Hematopoietic multipotent progenitor cell treated with erythropoietin and hydrocortisone succinate and interleukin-3 and kit ligand, for 8 days (in vitro differentiated cells): ENCODE measurements around the gene RERE.
A peak's percentile ranks its signal among the peaks of the same experiment; 100 is the strongest.
"Not testable (repeated sequence)": the region's sequence is repeated elsewhere in the genome, so short reads cannot be mapped to it uniquely, and the experiment has no call there.

Experiments
- DNase-seq: peaks from one replicate; pipeline ENCODE4 v3.0.0-alpha.2; 2015

The RERE gene

DNA sequence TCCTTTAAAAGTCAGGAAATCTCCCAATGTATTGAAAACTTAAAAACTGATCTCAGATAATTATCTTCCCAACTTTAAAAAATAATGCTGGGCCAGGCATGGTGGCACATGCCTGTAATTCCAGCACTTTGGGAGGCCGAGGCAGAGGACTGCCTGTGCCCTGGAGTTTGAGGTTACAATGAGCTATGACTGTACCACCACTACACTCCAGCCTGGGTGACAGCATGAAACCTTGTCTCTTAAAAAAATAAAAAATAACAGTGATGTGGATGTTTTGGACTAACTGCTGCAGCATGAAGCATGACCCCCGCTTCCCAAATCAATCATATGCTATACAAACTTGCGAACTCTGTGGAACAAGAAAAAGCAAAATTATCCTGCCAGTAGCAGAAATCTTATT lies 186.3 kb downstream of the RERE start:
- no peak for DNase-seq

DNA sequence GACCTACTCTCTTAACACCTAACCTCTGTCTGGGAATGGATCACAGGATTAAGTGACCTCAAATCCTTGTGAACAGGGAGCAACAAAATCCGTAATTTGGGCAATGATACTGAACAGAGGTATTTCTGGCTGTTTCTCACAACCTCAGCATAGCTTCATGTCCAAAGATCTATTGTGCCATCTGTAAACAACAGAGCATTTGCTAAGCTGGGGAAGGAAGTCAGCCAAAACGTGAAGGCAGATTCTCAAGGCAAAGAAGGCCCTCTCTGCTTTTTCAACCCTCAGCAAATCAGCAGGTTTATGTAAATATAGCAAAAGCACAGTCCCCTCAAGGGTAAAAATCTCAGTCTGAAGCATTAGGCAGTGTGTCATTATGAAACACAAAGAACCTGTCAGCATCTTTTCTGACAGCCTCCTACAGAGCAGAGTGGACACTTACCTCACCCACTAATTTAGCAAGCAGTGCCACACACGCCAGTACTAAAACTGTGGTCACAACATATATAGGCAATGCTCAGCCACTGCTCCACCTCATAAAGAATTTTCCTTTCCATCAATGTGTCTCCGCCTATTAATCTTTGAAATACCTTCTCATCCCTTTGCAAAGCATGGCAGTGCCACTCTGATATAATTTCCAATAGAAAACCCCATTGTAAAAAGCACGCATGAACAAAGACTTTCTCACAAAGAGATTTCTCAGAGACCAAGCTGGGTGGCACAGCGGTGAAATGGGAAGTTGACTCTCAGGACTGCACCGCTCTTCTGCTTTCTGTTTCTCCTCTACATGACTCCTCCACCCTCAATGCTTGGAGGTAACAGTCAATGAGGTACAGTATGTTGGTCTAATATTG lies 188.0 kb downstream of the RERE start:
- no peak for DNase-seq

DNA sequence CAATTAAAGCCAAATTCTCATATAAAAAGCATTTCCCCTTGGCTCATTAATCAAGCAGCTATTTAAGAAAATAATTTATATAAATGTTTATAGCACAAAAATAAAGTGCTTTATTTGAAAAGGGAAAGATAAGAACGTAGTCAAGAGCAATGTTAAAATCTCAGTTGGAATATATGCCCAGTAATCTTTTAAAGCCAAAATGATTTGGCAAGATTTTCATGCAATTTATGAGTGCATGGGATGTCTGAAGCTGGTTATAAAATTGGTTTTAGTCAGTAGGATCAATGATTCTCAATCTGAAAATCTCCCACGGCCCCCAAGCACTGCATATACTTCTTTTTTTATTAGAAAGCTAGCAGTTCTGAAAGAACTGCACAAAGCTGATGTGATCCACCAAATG lies 188.8 kb downstream of the RERE start:
- no peak for DNase-seq

DNA sequence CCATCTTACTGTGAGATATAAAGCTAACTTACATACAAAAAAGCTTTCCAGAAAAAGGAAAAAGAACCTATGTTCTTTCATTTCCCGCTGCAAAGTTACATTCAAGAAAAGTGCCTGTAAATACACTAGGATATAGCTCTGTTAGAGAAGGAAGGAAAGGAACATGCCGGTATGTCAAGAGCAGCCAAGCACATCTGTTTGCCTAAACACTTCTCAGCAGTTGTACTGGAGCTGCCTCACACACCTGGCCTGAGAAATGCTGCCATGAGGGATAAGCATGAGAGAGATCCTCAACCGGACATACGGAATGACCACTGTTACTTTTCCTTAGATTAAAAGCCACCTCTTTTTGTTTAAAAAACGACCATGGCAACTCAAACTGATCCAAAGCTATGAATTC lies 189.7 kb downstream of the RERE start:
- DNase-seq: no peak

DNA sequence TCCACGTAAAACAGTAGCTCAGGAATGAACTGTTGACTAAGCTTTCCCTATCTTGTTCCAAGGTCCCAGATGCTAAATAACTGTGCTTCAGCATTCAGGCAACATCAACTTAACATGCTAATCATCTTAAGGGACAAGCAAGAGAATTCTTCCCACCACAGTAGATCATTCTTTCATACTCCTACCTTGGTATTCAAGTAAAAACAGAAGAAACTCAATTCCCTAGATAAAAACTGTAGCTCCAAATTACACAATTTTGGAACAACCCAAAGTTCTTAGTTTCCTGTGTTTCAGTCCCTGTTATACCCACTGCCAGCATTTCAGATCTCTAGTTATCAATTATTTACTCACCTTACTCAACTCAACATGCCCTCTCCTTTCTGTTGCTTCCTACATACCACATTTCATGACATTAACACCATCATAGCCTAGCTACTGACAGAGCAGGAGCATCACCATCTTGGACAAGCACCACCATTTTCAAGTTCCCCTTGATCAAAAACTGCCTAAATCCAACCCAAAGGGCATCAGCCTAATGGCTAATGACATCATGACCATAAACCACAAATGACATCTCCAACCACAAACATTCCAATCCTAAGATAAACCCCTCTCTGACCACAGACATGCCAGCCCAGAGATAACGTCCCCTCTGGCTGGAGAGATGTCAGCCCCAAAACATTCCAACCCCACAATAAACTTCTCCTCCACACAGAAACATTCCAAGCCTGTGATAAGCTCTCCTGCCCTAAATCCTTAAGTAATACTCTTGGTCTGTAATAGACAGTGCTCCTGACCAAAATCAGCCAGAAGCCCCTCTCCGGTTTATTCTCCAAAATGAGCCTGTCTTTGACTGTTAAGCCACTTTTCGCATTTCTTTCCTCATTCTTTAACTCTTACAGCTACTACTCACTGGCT lies 191.2 kb downstream of the RERE start:
- peak; percentile 81 for DNase-seq

DNA sequence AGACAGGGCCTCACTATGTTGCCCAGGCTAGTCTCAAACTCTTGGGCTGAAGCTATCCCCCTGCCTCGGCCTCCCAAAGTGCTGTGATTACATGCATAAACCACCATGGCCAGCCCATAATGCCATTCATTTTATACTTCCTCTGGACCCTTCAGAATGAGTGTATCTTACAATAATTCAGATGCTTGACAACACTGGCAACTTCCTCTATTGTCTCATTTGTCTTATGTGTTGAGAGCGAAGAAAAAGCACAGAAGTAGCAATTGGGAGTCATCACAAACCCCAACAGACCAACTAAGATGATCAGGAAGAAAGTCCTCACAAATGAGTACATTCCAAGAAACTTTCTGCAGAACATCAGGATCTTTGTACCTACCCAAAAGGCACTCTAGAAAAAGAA lies 191.9 kb downstream of the RERE start:
- DNase-seq: no peak

DNA sequence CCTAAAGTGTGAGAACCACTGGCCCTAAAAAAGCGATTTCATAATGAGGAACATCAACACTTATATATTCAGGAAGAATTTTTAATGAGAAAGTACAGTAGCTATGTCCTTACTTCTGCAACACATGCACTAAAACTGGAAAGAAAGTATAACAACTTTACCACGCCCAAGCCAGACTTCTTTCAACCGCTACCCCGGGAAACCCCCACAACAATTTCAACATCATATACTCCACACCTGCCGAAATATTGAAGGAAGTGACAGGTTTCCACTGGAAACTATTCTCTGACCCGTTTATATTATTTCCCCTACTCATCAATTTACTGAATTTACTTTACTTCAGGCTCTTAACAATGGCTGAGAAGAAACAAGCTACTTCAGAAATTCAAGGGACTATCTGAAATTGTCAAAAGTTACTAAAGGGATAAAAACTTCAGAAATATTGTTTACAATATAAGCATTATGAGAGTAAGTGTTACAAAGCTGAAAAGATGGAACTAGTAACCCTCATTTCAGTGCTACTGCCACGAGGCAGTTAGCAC lies 193.7 kb downstream of the RERE start:
- not testable (repeated sequence) for DNase-seq

DNA sequence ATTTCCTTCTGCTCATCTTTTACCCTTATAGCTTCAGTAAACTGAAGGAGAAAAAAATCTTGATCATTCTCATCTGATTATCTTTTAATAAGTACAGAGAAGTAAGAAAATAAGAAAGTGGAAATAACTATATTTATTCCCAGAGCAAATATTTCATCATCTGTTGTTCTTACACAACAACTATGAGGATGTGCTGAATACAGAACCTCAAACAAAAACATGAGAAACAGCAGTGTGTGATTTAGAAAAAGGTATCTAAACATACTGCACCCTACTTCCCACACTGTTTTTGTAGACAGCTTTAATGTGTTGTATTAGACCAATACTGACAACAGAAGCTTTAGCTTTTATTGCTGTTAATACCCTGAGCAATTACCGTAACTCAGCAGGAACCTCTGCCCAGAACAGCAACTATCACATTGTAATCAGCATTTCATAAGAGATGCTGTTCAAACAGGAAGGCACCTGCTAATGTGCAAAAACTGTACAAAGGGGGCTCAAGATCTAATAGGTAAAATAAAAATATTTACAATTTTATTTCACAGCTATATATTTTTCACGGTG lies 195.6 kb downstream of the RERE start:
- DNase-seq: not testable (repeated sequence)

DNA sequence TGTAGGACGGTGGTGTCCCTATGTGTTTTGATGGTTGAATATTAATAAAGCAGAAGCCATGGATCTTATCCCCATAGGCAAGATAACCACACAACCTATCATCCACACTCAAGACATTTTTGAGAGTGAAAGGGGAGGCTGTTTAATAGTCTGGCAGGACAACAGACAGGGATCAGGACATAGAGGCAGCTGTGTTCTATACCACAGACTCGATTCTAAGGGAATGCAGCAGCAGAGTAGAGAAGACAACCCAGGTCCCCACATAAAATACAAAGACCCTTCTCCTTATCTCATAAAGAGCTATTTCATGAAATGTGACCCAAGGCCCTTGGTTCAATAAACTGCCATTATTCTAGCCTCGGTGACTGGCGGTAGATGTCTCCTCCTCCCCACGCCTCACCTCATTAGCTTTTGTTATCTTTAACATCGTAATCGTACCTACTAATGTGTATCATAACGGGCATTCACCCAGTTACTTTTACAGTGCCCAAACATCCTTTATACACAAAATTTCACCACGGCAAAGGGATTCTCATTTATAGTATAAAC lies 196.3 kb downstream of the RERE start:
- DNase-seq: not testable (repeated sequence)

DNA sequence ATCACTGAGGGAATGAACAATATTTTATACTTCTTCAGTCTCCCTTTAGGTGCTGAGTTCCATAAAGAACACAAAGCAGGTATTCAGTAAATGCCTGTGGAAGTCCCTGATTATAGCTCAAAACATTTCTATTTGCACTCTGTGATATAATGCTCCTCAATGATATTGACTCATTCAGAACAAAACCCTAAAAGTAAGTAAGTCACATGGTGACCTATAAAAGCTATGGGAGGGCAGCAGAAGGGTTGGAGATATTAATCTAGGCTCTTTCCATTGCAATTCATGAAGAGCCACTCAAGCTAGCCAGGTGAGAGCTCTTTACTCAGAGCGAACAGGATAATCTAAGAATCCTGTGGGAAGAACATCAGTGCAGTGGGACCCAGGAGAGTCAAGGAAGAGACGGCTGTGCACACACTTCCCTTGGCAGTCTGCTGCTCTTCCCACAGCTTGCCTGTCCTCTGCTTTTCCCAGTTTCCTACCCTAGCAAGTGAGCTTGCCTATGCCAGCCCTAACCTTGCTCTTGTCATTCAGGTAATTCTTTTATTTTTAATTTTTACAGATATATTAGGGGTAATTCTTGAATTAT lies 197.4 kb downstream of the RERE start:
- DNase-seq: not testable (repeated sequence)

DNA sequence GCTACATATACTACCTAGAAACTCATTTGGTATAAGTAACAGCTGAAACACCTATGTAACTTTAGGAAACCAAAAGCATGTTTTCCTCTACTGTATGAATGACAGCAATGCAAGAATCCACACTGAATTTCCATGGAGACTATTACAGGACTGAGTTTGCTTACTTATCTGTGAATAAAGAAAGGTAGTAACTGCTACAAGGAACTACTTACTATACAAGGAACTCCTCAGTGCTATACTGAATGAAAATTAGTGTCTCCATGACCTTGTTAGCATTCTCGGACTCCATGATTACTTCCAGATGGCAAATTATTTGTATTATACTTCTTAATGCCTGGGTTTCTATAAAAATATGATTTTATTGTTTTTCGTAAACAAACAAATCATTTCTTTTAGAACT lies 198.0 kb downstream of the RERE start:
- DNase-seq: not testable (repeated sequence)

DNA sequence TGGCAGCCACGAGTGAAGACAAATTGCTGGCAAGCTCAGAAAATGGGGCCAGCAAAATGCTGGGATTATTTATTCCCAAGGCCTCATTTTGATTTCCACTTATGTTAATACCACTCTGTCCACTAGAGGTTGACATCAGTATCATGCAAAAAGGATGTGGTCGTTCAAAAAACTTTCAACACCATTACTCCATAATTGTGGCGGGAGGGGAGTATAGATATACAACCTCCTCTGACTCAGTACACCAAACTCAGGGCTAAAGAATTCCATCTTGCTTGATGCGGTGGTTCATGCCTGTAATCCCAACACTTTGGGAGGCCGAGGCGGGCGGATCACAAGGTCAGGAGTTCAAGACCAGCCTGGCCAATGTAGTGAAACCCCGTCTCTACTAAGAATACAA lies 200.6 kb downstream of the RERE start:
- DNase-seq: not testable (repeated sequence)

DNA sequence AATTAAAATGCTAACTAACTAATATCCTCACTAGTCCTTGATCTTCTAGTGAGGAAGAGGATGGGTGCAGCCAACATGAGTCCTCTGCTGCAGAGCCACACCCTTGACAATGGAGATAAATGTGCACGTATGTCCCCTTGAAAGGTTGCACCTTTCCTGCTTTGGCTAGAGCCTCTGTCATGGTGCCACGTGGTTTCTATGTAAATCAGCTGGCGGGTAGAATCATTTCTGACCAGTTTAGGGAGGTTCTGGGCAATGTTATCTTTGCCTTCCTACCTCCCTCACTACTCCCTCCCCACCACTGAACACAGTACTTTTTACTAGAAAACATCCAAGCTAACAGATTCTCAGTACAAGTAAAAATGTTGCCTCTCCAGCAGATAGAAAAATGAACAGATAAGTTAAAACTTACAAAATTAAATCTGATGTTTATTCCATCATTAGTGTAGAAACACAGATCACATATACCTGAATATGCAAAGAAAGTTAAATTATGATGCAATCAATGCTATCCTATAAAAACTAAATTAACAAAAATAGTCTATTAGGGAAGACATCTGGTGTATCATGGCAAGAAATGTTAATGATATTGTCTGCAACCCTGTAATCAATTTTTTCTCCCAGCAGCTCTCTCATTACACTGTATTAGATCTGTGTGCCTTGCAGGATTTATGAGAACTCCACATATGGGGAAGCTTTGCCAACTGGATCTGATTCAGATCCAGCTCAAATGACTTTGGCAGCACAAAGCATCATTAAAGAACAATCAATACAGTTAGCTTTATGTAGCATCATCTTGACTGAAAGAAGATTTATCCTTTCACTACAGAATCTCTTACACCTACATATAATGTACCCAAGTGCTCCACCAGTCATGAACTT lies 205.6 kb downstream of the RERE start:
- DNase-seq: peak; percentile 50

DNA sequence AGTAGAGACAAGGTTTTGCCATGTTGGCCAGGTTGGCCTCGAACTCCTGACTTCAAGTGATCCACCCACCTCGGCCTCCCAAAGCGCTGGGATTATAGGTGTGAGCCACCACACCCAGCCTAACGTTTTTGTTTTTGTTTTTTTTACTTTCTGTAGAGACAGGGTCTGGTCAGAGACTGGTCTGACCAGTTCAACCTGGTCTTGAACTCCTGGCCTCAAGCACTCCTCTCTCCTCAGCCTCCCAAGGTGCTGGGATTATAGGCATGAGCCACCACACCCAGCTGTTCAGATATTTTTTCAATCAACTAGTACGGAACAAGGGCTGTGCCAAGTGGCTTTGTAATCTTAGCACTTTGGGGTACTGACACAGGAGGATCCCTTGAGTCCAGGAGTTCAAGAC lies 209.5 kb downstream of the RERE start:
- no peak for DNase-seq

DNA sequence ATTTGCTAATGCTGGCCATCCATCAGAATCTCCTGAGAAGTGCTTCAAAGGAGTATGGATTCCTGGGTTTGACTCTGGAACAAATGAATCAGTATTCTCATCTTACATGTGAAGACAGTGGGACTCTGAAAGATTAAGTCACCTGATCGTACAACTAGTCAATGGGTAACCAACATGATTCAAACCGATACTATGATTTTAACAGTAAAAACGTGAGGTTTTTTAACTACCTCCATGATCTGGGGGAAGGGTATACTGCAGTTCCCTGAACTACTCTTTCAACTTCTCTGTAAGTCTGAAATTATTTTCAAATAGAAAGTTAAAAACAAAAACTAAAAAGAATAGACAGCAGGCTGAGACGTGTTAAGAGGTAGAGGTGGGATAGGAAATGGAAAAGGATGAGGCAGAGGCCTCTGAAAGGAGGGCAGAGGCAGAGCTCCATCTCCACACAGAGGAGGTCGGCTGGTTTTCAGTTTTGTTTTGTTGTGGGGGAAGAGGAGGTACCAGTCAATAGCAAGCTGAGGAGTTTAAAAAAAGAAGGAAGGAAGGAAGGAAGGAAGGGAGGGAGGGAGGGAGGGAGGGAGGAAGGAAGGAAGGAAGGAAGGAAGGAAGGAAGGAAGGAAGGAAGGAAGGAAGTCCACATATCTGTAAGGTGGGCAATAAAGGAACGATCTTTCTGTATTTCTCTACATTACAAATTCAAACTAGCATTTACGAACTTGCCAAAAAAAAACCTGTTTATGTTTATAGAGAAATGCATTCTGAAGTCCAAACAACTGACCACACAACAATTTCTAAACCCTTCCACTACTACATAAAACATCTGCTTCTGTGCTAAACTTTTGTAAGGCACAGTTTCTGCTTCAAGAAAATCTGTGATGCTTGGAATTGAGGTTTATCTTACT lies 213.1 kb downstream of the RERE start:
- DNase-seq: no peak

DNA sequence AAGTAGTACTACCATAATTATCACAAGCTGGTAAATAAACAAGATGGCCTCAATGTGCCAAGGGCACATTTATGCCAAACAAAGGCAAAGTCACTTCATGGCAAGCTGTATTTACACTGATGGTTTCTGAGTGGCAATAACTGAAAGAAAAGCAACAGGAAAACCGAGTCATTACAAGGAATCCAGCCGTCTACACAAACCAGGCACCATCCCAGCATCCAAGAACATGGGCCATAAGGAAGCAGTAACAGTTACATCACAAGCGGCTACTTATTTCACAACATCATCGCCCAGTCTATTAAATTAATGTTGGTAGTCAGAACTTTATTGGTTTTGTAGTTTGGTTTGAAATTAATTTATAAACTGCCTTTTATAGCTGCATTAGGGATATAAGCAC lies 214.2 kb downstream of the RERE start:
- DNase-seq: no peak

DNA sequence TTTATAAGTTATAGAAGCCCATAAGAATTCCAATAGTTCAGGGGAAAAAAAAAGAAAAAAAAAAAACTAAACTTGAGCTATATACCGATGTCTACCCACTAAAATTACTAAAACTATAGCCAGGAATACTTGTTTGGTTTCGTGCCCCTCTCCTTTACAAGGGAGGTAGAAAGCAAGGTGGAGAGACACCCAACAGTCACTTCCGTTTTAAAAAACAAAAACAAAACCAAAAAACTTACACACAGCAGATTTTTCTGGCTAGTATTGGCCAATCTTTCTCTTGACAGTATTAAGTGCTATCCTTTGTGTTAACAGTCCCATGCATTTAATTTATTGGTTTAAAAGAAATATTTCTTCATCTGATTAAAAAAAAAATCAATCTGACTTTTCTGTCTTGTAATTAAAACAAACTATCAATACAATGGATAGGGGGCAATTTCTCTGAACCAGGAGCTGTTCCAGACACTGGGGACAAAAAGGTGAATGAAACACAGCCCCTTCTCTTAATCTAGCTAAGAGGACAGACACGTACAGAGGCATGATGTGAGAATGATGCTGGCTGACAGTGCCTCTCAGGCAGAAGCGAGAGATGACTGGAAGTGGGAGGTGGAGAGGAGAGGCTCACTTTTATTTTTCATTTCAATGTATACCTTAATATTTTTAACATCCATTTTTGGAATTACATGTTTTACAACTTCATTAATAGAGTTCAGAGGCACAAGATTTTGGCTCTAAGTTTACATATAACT lies 214.8 kb downstream of the RERE start:
- no peak for DNase-seq

DNA sequence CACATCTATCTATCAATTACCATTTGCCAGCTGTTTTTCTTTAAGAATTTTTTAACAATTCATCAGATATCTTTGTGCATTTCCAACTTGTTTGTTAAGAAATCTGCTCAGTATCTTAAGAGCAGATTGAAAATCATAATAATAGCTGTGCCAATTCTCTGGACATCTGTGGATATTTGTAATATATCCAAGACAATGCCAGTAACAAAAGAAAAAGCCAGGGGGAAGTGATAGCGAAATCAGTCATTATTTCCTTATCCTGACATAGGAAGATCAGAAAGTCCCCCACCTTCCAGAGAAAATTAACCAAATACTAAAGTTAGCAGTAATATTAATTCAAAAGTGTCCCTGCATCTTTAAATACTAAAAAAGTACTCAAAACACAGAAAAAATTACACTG lies 217.1 kb downstream of the RERE start:
- DNase-seq: no peak

DNA sequence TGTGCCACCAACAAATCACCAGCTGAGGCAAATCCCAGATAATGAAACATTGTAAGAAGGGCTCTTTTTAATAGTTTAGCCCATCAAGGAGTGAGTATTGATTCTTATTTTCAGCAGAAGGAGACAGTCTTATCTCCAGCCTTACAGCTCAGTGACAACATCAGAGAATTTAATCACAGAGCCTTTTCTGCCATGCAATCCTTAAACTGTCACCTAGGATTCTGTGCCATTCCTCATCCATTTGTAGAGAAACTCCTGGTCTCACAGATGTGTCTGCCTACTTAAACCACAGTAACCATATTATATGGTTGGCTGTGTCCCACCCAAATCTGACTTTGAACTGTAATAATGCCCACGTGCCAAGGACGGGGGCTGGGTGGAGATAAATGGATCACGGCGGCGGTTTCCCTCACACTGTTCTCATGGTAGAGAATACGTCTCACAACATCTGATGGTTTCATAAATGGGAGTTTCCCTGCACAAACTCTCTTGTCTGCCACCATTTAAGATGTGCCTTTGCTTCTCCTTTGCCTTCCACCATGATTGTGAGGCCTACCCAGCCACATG lies 217.7 kb downstream of the RERE start:
- no peak for DNase-seq
